Measurements from ENCODE around the gene SOCS1. TPM values are rescaled to one million over a fixed set of nuclear protein-coding genes. Genes with fewer than 3 reads are reported as not detected.

SOCS1 gene
- total RNA-seq, 1 experiment from 2014 or later, result 12.5 TPM

DNA sequence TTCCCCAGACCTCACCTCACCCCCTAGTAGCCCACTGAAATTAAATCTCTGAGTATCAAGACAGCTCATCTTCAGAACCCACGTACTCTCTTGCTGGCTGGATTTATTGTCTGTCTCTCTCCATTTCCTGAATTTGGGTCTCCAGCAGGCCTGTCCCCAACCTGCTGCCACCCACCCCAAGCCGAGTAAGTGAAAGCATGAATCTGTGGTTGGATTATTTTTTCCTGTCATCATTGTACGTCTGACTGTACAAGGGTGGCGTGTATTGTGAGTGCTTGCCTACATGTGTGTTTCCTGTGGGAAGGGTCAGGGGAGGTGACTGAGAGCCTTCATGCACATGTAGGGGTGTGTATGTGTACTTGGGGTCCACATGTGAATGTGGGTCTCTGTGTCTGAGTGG is 7.7 kb upstream of the SOCS1 start:
- POLR2A ChIA-PET (ENCODE audit: unreplicated experiment), result no interaction called here
- Histone ChIP-seq H2AFZ (ENCODE audit: low read length) (no peak overlapping the region), H3K9me2 (replicated peaks; ENCODE audit: low read length) (no peaks in the 10 kb centered on the region), H3K79me2 (ENCODE audit: low read length) (no peaks in the 10 kb centered on the region), H3F3A (ENCODE audit: low read length, unreplicated experiment) (no peaks in the 10 kb centered on the region), H3K4me1 (ENCODE audit: insufficient read depth, low read length) (no peaks in the 10 kb centered on the region), H3K27ac (ENCODE audit: low read length) (no peak overlapping the region), H3K36me3 (ENCODE audit: low read depth, low read length) (no peaks in the 10 kb centered on the region), H3K9me3 (ENCODE audit: low read length) (no peaks in the 10 kb centered on the region), H3K27me3 (ENCODE audit: low read length) (no peaks in the 10 kb centered on the region), H3K4me3 (ENCODE audit: low read length) (no peak overlapping the region), H3K4me2 (ENCODE audit: low read length) (no peak overlapping the region), H4K20me1 (ENCODE audit: low read length) (no peaks in the 10 kb centered on the region), H3K9ac (ENCODE audit: low read length) (no peak overlapping the region)
- CTCF ChIA-PET, result no interaction called here
- intact Hi-C loops (cut with micrococcal nuclease), result no loop called here
- BruUV-seq (replicated peaks), result no TSS peak
- no peak for DNase-seq
- TF ChIP-seq EZH2phosphoT487 (IDR thresholded peaks at IDR 0.05; ENCODE audit: borderline replicate concordance, low read length) (no peak), EZH2 (IDR thresholded peaks at IDR 0.05; ENCODE audit: low read length, unreplicated experiment) (no peak)
- TF ChIP-seq, protein P1, sequence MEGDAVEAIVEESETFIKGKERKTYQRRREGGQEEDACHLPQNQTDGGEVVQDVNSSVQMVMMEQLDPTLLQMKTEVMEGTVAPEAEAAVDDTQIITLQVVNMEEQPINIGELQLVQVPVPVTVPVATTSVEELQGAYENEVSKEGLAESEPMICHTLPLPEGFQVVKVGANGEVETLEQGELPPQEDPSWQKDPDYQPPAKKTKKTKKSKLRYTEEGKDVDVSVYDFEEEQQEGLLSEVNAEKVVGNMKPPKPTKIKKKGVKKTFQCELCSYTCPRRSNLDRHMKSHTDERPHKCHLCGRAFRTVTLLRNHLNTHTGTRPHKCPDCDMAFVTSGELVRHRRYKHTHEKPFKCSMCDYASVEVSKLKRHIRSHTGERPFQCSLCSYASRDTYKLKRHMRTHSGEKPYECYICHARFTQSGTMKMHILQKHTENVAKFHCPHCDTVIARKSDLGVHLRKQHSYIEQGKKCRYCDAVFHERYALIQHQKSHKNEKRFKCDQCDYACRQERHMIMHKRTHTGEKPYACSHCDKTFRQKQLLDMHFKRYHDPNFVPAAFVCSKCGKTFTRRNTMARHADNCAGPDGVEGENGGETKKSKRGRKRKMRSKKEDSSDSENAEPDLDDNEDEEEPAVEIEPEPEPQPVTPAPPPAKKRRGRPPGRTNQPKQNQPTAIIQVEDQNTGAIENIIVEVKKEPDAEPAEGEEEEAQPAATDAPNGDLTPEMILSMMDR (conservative IDR thresholded peaks at IDR 0.05; ENCODE audit: low read depth, low read length), result no peak
- no peak for ATAC-seq

DNA sequence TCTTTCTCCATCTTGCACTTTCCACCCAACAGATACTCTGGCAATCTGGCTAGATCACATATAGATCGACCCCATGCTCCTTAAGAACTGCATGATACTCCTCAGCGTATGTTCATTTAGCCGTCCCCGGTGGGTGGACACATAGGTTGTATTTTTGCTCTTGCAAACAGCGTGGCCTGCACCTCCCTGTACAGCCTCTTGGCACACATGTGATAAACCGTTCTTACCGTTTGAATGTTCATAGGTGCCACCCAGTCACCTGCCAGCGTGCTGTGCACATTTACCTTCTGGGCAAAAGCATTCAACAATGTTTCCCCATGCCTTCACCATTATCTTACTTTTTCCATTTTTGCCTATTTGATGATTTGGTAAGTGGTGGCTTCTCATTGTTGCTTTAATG is 6.9 kb upstream of the SOCS1 start:
- intact Hi-C loops (cut with micrococcal nuclease), result no loop called here
- no peaks in the 10 kb centered on the region for H3K27me3 ChIP-seq (ENCODE audit: low read length)
- no peak overlapping the region for H3K4me2 ChIP-seq (ENCODE audit: low read length)
- no peak for DNase-seq
- TF ChIP-seq EZH2 (IDR thresholded peaks at IDR 0.05; ENCODE audit: low read length, unreplicated experiment), result no peak
- no peak for TF ChIP-seq EZH2phosphoT487 (IDR thresholded peaks at IDR 0.05; ENCODE audit: borderline replicate concordance, low read length)
- H3F3A ChIP-seq (ENCODE audit: low read length, unreplicated experiment), result no peaks in the 10 kb centered on the region
- H3K9me2 ChIP-seq (replicated peaks; ENCODE audit: low read length), result no peaks in the 10 kb centered on the region
- H4K20me1 ChIP-seq (ENCODE audit: low read length), result no peaks in the 10 kb centered on the region
- no peaks in the 10 kb centered on the region for H3K36me3 ChIP-seq (ENCODE audit: low read depth, low read length)
- H3K9me3 ChIP-seq (ENCODE audit: low read length), result no peaks in the 10 kb centered on the region
- ChIA-PET POLR2A (ENCODE audit: unreplicated experiment) (no interaction called here), CTCF (no interaction called here)
- H2AFZ ChIP-seq (ENCODE audit: low read length), result no peak overlapping the region
- ATAC-seq, result no peak
- no peak overlapping the region for H3K27ac ChIP-seq (ENCODE audit: low read length)
- no peak overlapping the region for H3K4me3 ChIP-seq (ENCODE audit: low read length)
- BruUV-seq (replicated peaks), result no TSS peak
- H3K79me2 ChIP-seq (ENCODE audit: low read length), result no peaks in the 10 kb centered on the region
- H3K4me1 ChIP-seq (ENCODE audit: insufficient read depth, low read length), result no peaks in the 10 kb centered on the region
- H3K9ac ChIP-seq (ENCODE audit: low read length), result no peak overlapping the region

GRCh38 chr16:11260596-11260966 is 4.6 kb upstream of the SOCS1 start:
- H3K9me2 ChIP-seq (replicated peaks; ENCODE audit: low read length), result no peaks in the 10 kb centered on the region
- ChIA-PET POLR2A (ENCODE audit: unreplicated experiment) (no interaction called here), CTCF (no interaction called here)
- ATAC-seq (no peak), DNase-seq (no peak)
- peaks cover under 1% of the 10 kb centered on the region; the same call in 1 of the 2 replicates for H3K79me2 ChIP-seq (ENCODE audit: low read length)
- H3K4me1 ChIP-seq (ENCODE audit: insufficient read depth, low read length), result peaks cover 4% of the 10 kb centered on the region
- TF ChIP-seq EZH2phosphoT487 (IDR thresholded peaks at IDR 0.05; ENCODE audit: borderline replicate concordance, low read length), result no peak
- TF ChIP-seq EZH2 (IDR thresholded peaks at IDR 0.05; ENCODE audit: low read length, unreplicated experiment), result no peak
- TF ChIP-seq, protein P1 (conservative IDR thresholded peaks at IDR 0.05; ENCODE audit: low read depth, low read length), result no peak
- H3K4me3 ChIP-seq (ENCODE audit: low read length), result no peak overlapping the region
- no peak overlapping the region for H3K27ac ChIP-seq (ENCODE audit: low read length)
- H3K27me3 ChIP-seq (ENCODE audit: low read length), result no peaks in the 10 kb centered on the region
- intact Hi-C loops (cut with micrococcal nuclease), result no loop called here
- H4K20me1 ChIP-seq (ENCODE audit: low read length), result no peaks in the 10 kb centered on the region
- H3K9me3 ChIP-seq (ENCODE audit: low read length), result no peaks in the 10 kb centered on the region
- no peaks in the 10 kb centered on the region for H3F3A ChIP-seq (ENCODE audit: low read length, unreplicated experiment)
- no peak overlapping the region for H3K9ac ChIP-seq (ENCODE audit: low read length)
- no peak overlapping the region for H3K4me2 ChIP-seq (ENCODE audit: low read length)
- no peaks in the 10 kb centered on the region for H3K36me3 ChIP-seq (ENCODE audit: low read depth, low read length)
- BruUV-seq (replicated peaks), result no TSS peak
- no peak overlapping the region for H2AFZ ChIP-seq (ENCODE audit: low read length)

Measured in PC-3 (cell line).